H1 (cell line): ENCODE data around the gene CDH20. TPM values are rescaled to one million over a fixed set of nuclear protein-coding genes. Genes with fewer than 3 reads are reported as not detected.
A peak's percentile ranks its signal among the peaks of the same experiment; 100 is the strongest.

Source experiments
- BCL11A ChIP-seq, 2 experiments: IDR thresholded peaks; one replicate each; pipeline ENCODE4 v1.6.1; 2011; ENCODE audit warnings: low read depth in 2 of 2, low read length in 2 of 2, mild to moderate bottlenecking in 2 of 2
- CBX5 ChIP-seq: fragments of 300-800, 300-1000 bp; sonication (generic); IDR thresholded peaks from 2 replicates; pipeline ENCODE4 v1.7.1; 2016; ENCODE audit warnings: antibody characterized with exemption, low read length, low read depth
- HDAC2 ChIP-seq, 2 experiments: fragments of 300-600 bp in 1 of 2; sonication (generic) in 1 of 2; IDR thresholded peaks; 2 replicates each; pipeline ENCODE4 v1.6.1; 2011 to 2012; ENCODE audit warnings: low read depth in 2 of 2, low read length in 2 of 2, mild to moderate bottlenecking in 2 of 2, moderate library complexity in 2 of 2, borderline replicate concordance in 1 of 2, inconsistent platforms in 1 of 2
- KDM1A ChIP-seq: fragments of 200-600, 300-600 bp; sonication (generic); IDR thresholded peaks from 2 replicates; pipeline ENCODE4 v1.7.1; 2016; ENCODE audit warnings: mild to moderate bottlenecking, low read length, borderline replicate concordance
- KDM4A ChIP-seq: IDR thresholded peaks from one replicate; pipeline ENCODE4 v1.7.1; 2012; ENCODE audit warnings: low read depth, mild to moderate bottlenecking, moderate library complexity, low read length, inconsistent platforms; ENCODE audit not compliant: severe bottlenecking
- RAD21 ChIP-seq, 2 experiments: IDR thresholded peaks in 1 of 2; conservative IDR thresholded peaks in 1 of 2; 2 replicates each; pipeline ENCODE4 v1.6.1; 2011; ENCODE audit warnings: low read depth in 2 of 2, low read length in 2 of 2, improper control_type of control experiment in 1 of 2, inconsistent platforms in 1 of 2, mild to moderate bottlenecking in 1 of 2, moderate library complexity in 1 of 2
- RFX5 ChIP-seq: IDR thresholded peaks from 2 replicates; pipeline ENCODE4 v1.6.1; 2011; ENCODE audit warnings: low read depth, low read length, improper control_type of control experiment, borderline replicate concordance
- SIRT6 ChIP-seq: IDR thresholded peaks from one replicate; pipeline ENCODE4 v1.7.1; 2012; ENCODE audit warnings: low read length, inconsistent platforms
- SIX5 ChIP-seq: IDR thresholded peaks from 2 replicates; pipeline ENCODE4 v1.6.1; 2011; ENCODE audit warnings: mild to moderate bottlenecking, low read depth, low read length
- polyA plus RNA-seq, 7 experiments: library from polyadenylated mRNA; depleted of rRNA in 3 of 7; stranded (reverse) in 5 of 7; unstranded in 2 of 7; fragments of >200 nt in 5 of 7; fragments of 200-250 nt in 2 of 7; gene quantifications; 1 replicate in 5 of 7; 2 replicates in 1 of 7; 4 replicates in 1 of 7; pipeline versions ENCODE4 v1.2.1 to v1.2.3, GENCODE V29; 2011 to 2013; ENCODE audit warnings: missing spikeins in 2 of 7, mixed read lengths in 2 of 7
- total RNA-seq: library from RNA; stranded (reverse); fragmentation: NEBNext Ultra II Directional; extraction: Animal tissue kit (Norgen Biotek cat#: 25700); gene quantifications from 2 replicates; pipeline ENCODE4 v1.2.1, GENCODE V29; 2021
- TF ChIP-seq, protein P1 (sequence below): fragments of 300-600 bp; sonication (generic); IDR thresholded peaks from 2 replicates; pipeline ENCODE4 v1.7.1; 2012; ENCODE audit warnings: low read length, moderate library complexity, mild to moderate bottlenecking, inconsistent platforms; ENCODE audit not compliant: insufficient replicate concordance

Gene CDH20
- total and polyA plus RNA-seq, 2 of the 8 experiments (the other 6 are each of a cell fraction or from before 2014, with no cell fraction given): 0.07 to 0.12 TPM

DNA sequence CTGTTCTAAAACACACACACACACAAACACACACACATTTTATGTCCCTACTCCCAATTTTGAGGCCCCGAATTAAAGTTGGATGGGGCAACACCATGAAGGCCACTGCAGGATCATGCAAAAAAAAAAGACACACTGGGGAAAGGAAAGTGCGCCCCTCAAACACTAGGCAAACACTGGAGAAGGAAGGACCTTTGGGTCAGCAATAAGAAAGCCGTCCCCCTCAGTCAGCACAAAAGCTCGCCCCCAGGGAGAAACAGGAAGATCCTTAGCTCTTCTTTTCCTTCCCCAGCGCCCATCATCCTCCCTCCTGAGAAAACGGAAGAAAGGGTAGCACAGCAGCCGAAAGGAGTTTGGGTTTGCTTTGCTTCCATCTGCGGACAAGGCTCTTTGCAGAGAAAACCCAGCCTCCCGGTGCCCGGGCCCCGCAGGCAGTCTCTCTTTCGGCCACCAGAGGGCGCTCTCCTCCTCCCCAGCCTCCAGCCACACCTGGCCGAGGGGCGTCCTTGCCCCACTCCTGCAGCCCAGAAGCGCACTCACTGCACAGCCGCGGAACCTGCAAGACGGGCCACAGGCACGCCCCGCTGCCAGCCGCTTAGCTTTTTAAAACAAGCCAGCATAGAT, 248.5 kb downstream of the CDH20 start (continued):
- TF ChIP-seq, protein P1, sequence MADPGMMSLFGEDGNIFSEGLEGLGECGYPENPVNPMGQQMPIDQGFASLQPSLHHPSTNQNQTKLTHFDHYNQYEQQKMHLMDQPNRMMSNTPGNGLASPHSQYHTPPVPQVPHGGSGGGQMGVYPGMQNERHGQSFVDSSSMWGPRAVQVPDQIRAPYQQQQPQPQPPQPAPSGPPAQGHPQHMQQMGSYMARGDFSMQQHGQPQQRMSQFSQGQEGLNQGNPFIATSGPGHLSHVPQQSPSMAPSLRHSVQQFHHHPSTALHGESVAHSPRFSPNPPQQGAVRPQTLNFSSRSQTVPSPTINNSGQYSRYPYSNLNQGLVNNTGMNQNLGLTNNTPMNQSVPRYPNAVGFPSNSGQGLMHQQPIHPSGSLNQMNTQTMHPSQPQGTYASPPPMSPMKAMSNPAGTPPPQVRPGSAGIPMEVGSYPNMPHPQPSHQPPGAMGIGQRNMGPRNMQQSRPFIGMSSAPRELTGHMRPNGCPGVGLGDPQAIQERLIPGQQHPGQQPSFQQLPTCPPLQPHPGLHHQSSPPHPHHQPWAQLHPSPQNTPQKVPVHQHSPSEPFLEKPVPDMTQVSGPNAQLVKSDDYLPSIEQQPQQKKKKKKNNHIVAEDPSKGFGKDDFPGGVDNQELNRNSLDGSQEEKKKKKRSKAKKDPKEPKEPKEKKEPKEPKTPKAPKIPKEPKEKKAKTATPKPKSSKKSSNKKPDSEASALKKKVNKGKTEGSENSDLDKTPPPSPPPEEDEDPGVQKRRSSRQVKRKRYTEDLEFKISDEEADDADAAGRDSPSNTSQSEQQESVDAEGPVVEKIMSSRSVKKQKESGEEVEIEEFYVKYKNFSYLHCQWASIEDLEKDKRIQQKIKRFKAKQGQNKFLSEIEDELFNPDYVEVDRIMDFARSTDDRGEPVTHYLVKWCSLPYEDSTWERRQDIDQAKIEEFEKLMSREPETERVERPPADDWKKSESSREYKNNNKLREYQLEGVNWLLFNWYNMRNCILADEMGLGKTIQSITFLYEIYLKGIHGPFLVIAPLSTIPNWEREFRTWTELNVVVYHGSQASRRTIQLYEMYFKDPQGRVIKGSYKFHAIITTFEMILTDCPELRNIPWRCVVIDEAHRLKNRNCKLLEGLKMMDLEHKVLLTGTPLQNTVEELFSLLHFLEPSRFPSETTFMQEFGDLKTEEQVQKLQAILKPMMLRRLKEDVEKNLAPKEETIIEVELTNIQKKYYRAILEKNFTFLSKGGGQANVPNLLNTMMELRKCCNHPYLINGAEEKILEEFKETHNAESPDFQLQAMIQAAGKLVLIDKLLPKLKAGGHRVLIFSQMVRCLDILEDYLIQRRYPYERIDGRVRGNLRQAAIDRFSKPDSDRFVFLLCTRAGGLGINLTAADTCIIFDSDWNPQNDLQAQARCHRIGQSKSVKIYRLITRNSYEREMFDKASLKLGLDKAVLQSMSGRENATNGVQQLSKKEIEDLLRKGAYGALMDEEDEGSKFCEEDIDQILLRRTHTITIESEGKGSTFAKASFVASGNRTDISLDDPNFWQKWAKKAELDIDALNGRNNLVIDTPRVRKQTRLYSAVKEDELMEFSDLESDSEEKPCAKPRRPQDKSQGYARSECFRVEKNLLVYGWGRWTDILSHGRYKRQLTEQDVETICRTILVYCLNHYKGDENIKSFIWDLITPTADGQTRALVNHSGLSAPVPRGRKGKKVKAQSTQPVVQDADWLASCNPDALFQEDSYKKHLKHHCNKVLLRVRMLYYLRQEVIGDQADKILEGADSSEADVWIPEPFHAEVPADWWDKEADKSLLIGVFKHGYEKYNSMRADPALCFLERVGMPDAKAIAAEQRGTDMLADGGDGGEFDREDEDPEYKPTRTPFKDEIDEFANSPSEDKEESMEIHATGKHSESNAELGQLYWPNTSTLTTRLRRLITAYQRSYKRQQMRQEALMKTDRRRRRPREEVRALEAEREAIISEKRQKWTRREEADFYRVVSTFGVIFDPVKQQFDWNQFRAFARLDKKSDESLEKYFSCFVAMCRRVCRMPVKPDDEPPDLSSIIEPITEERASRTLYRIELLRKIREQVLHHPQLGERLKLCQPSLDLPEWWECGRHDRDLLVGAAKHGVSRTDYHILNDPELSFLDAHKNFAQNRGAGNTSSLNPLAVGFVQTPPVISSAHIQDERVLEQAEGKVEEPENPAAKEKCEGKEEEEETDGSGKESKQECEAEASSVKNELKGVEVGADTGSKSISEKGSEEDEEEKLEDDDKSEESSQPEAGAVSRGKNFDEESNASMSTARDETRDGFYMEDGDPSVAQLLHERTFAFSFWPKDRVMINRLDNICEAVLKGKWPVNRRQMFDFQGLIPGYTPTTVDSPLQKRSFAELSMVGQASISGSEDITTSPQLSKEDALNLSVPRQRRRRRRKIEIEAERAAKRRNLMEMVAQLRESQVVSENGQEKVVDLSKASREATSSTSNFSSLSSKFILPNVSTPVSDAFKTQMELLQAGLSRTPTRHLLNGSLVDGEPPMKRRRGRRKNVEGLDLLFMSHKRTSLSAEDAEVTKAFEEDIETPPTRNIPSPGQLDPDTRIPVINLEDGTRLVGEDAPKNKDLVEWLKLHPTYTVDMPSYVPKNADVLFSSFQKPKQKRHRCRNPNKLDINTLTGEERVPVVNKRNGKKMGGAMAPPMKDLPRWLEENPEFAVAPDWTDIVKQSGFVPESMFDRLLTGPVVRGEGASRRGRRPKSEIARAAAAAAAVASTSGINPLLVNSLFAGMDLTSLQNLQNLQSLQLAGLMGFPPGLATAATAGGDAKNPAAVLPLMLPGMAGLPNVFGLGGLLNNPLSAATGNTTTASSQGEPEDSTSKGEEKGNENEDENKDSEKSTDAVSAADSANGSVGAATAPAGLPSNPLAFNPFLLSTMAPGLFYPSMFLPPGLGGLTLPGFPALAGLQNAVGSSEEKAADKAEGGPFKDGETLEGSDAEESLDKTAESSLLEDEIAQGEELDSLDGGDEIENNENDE: no peak
- TF ChIP-seq CBX5: no peak
- TF ChIP-seq BCL11A (IDR thresholded peaks at IDR 0.05; ENCODE audit: low read depth in 2 of 2, low read length in 2 of 2): no peak
- TF ChIP-seq SIX5: no peak
- no peak for TF ChIP-seq SIRT6
- TF ChIP-seq HDAC2 (IDR thresholded peaks at IDR 0.05; ENCODE audit: borderline replicate concordance in 1 of 2, low read depth in 2 of 2, low read length in 2 of 2): no peak
- TF ChIP-seq KDM4A: no peak
- peak; percentile 88 to 91 for TF ChIP-seq RAD21 (IDR thresholded peaks at IDR 0.05 in 1 of 2, conservative IDR thresholded peaks at IDR 0.05 in 1 of 2; ENCODE audit: low read depth in 2 of 2, low read length in 2 of 2)
- TF ChIP-seq KDM1A: no peak
- no peak for TF ChIP-seq RFX5
